Measurements from ENCODE around the gene STRC.
"Not testable (repeated sequence)": the region's sequence is repeated elsewhere in the genome, so short reads cannot be mapped to it uniquely, and the experiment has no call there.

Gene STRC

GRCh38 chr15:43618700-43619099 is at the start of gene STRC:
Gene STRC, minus strand, starts transcription at chr15:43618800. Its CDS starts 78 bp downstream, at chr15:43618722.
- DNase-seq, result not testable (repeated sequence)

GRCh38 chr15:43666177-43666576 is 47.6 kb upstream of the STRC start:
- not testable (repeated sequence) for DNase-seq

DNA sequence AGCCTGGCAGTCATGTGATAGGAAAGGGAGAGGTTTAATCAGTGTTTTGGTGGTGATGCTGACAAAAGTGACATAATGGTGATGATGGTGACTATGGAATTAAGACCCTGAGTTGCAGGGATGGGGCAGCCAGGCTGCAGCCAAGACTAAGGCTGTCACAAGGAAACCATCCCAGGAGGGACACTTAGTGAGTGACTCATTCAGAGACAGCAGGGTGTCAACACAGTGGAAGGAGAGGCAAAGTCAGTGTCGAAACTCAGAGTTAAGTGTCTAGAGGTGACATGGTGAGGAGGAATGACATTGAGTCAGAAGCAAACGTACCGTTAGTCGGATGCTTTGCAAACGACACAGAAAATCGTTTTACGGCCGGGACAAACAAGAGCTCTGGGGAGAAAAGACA is 44.7 kb upstream of the STRC start:
- not testable (repeated sequence) for DNase-seq

- not testable (repeated sequence) for DNase-seq
These were observed 43.7 kb upstream of the STRC start for GRCh38 chr15:43662293-43662692.

DNA sequence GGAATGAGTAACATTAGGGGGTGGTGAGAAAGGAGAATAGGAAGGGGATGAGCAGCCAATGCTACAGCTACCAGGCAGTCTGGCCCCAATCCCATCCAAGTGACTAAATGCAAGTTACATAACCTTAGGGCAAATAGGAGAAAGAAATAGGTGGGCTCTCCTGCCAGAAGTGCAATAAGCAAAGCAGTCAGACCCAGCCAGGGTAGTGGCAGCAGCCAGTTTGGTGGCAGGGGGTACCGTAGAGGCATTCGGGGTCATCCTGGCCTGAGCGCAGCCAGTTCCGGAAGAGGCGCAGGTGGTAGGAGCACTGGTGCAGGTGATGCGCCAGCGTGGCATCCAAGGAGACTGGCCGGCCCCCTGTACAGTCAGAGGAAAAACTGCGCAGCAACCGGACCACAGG is 41.1 kb upstream of the STRC start:
- not testable (repeated sequence) for DNase-seq

DNA sequence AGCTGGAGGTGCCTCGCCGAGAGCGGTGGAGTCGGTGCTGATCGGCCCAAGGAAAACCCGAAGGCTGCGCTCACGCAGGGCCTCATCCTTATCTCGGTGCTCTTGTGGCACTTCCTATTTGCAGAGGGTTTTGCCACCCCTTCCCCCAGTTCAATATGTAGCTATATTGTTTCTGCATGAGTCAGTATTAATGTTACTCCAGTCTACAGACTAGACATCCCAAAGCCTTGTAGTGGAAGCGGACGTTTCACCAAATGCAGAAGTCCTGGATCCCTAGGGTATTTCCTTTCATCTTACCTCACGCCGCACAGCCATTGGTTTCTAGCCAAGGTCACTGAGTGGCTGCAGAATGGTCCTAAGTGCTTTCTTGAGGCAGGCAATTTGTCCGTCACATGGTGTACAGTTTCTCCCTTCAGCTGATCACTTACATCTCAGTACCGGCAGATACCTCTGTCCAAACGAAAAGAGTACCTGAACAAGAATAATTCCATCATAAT is 30.9 kb upstream of the STRC start:
- not testable (repeated sequence) for DNase-seq

DNA sequence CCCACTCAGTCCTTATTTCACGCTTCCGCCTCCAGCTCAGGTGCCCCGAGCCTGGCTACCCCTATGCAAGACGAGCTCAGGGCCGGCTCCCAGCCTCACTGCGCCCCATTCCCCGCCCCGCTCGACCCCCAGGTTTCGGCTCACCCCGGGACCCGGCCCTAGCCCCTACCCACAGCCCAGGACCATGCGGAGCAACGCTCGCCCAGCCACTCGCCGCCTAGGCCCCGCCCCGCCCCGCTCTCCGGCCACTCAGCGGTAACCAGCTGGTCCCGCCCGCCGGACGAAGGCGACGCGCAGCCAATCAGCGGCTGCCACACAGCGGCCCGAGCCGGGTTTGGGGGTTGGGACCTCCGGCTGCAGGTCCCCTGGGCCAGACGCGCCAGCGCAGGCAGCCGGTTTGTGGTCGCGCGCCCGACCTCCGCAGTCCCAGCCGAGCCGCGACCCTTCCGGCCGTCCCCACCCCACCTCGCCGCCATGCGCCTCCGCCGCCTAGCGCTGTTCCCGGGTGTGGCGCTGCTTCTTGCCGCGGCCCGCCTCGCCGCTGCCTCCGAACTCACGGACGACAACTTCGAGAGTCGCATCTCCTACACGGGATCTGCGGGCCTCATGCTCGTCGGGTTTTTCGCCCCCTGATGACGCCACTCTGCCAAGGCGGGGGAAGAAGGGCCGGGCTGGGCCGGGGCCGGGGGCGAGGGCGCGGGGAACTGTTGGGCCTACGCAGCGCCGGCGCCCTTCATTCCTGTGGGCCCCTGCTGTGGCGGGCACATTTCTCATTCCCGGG is 30.2 kb upstream of the STRC start, which contains the start of gene CATSPER2:
TSS of gene CATSPER2 (minus strand) at position 196 of the 781 bp plus-strand sequence. CDS start 783 bp downstream, outside the sequence.
- DNase-seq, result no peak

GRCh38 chr15:43638464-43639204 is 20.0 kb upstream of the STRC start:
- not testable (repeated sequence) for DNase-seq

DNA sequence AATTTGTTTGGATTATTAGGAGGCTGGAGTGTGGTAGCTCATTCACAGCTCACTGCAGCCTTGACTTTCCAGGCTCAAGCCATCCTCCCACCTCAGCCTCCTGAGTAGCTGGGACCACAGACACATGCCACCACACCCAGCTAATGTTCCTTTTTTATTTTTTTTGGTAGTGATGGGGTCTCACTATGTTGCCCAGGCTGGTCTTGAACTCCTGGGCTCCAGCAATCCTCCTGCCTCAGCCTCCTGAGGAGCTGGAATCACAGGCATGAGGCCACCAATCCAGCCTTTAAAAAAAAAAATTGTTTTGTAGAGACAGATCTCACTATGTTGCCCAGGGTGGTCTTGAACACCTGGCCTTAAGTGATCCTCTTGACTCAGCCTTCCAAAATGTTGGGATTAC is 8.3 kb upstream of the STRC start:
- DNase-seq, result not testable (repeated sequence)

- DNase-seq, result no peak
These were observed 6.5 kb upstream of the STRC start for GRCh38 chr15:43625106-43625505.

- not testable (repeated sequence) for DNase-seq
These were observed 3.6 kb upstream of the STRC start for GRCh38 chr15:43622068-43622799.

DNA sequence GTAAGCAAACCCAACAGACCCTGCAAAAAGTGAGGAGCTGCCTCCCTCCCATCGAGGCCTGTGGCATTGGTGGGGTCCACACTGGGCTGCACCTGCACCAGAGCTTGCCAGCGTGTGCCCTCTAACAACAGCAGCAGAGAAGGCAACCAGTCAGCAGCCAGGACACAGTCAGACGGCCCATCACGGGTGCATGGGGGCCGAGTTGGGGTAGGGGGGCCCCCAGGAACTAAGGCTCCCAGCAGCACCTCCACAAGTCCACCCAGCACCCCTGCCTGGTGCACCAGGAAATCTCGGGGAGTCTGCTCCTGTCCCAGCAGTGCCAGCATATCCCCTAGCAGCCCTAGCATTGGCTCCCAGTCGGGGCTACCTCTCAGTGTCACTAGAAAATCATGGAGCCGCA is 850 bp downstream of the STRC start:
- not testable (repeated sequence) for DNase-seq

GRCh38 chr15:43602233-43602632 is 16.4 kb downstream of the STRC start:
- not testable (repeated sequence) for DNase-seq

DNA sequence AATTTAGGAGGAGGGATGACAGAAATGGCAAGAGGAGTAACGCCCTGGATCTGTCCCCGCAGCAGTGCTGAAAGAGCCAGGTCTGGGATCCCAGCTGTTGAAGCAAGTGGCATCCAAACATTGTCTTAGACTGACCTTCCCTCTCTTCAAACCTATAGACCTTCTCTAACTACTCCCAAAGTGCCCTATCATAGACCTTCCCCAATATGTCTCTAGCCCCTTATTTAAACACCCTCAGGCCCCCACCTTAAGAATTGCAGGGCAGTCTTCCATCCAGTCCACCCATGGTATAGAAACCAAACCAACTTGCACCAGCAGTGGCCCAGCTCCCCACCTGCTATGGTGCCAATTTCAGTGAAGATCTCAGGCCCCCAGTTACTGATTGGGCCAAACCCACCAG is 18.4 kb downstream of the STRC start:
- DNase-seq, result not testable (repeated sequence)

DNA sequence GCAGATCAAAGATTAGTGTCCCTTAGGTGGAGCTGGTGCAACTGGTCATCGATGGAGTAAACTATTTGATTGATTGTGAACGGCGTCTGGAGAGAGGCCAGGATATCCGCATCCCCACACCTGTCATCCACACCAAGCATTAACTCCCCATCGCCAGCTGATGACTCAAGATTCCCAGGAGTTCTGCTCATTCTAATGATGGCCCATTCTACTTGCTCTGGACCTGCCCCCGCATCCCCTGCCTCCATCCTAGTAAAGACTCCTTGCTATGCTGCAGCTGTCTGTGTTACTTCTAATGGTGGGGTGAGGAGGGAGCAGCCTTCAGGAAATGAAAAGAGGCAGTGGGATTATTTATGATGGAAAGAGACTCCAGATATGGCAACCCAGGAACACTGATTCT is 19.5 kb downstream of the STRC start:
- not testable (repeated sequence) for DNase-seq

- not testable (repeated sequence) for DNase-seq
These were observed 25.0 kb downstream of the STRC start, which contains the start of gene CKMT1B for GRCh38 chr15:43593328-43594190. Gene CKMT1B, plus strand, starts transcription at chr15:43594027. Its CDS starts 192 bp downstream, at chr15:43594219.

DNA sequence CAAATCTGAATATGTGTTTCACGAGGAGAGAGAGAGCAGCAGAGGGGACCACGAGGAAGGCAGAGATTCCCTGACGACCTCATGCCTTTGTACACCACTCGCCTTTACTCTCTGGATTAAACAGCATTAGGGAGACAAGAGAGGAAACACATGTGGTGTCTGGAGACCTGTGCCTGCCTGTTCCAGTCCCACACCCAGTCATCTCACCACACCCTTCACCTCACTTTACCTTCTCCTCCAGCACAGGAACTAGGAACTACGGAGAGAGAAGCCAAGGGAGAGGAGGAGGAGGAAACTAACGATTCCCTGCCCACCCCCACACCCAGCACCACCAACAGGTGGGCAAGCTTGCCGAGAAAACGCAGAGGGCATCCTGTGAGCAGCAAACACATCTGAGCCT is 25.8 kb downstream of the STRC start:
- not testable (repeated sequence) for DNase-seq

DNA sequence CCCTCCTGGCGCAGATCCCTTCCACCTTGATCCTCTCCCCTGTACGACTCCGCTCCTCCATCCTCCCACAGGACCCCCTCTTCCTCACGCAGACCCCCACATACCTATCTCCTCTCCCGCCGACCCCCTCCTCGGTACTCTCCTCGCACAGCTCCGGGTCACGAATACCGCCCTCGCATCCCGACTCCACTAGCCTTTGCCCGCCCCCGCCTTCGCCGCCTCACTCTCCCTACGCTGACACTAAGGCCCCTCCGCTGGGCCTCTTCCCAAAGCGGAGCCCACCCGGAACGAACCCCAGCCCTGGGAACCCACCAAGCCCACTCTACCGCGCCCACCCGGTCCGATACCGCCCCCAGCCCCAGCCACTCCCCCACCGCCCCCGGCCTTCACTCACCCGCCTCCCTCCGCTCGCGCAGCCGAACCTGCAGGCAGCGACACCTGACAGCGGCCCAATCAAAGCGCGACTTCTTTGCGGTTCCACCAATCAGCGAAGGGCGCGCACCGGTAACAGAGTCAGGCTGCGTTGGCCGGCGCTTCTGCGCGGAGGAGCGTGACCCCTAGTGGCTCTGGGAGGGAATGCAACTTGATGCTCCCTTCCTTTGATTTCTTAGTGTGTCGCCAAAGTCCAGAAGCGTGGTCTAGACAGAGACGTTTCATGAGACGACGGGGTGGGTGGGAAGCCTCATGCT is 28.7 kb downstream of the STRC start, which contains the start of gene PPIP5K1:
TSS of gene PPIP5K1 (minus strand) at position 431 of the 689 bp plus-strand sequence. CDS start 5,704 bp downstream, outside the sequence.
- DNase-seq, result not testable (repeated sequence)

GRCh38 chr15:43574607-43575006 is 44.0 kb downstream of the STRC start:
- not testable (repeated sequence) for DNase-seq

DNA sequence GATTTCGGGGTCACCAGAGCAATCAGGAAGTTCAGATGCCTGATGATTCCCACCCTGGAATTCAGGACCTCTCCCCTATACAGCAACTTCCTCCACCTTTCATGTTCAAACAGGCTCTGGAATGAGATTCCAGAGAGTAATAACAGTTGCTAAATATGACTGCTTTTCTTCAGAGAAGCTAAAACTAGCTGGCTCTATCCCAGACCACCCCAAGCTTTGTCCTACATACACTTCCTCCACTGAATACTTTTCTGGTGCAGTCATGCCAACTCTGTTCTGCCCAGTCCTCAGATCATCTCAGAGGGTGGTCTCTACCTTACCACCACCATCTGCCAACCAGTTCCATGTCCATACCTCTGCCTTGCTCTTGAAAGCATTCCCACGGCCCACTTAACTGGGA is 52.0 kb downstream of the STRC start:
- DNase-seq, result not testable (repeated sequence)

DNA sequence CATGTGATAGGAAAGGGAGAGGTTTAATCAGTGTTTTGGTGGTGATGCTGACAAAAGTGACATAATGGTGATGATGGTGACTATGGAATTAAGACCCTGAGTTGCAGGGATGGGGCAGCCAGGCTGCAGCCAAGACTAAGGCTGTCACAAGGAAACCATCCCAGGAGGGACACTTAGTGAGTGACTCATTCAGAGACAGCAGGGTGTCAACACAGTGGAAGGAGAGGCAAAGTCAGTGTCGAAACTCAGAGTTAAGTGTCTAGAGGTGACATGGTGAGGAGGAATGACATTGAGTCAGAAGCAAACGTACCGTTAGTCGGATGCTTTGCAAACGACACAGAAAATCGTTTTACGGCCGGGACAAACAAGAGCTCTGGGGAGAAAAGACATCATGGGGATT is 54.8 kb downstream of the STRC start:
- DNase-seq, result not testable (repeated sequence)

All from SIG-M5 (cell line).